GM12892 (cell line): ENCODE measurements around the gene KMT2A.

ENCODE experiments used
- DNase-seq: peaks from one replicate; pipeline ENCODE4 v3.0.0; 2011; ENCODE audit not compliant: insufficient read length
- FAIRE-seq: peaks from 2 replicates; lab custom pipeline; 2011; peaks lifted over from hg19 to GRCh38; lab: Jason Lieb, UNC
- POLR2A ChIP-seq: IDR thresholded peaks from 2 replicates; pipeline ENCODE4 v1.6.1; 2011; ENCODE audit warnings: low read depth, low read length, control low read depth
- POLR2AphosphoS5 ChIP-seq: IDR thresholded peaks from 2 replicates; pipeline ENCODE4 v1.6.1; 2011; ENCODE audit warnings: low read depth, low read length, control low read depth
- TAF1 ChIP-seq: IDR thresholded peaks from 2 replicates; pipeline ENCODE4 v1.6.1; 2011; ENCODE audit warnings: low read depth, mild to moderate bottlenecking, control low read depth, low read length, borderline replicate concordance

KMT2A gene

DNA sequence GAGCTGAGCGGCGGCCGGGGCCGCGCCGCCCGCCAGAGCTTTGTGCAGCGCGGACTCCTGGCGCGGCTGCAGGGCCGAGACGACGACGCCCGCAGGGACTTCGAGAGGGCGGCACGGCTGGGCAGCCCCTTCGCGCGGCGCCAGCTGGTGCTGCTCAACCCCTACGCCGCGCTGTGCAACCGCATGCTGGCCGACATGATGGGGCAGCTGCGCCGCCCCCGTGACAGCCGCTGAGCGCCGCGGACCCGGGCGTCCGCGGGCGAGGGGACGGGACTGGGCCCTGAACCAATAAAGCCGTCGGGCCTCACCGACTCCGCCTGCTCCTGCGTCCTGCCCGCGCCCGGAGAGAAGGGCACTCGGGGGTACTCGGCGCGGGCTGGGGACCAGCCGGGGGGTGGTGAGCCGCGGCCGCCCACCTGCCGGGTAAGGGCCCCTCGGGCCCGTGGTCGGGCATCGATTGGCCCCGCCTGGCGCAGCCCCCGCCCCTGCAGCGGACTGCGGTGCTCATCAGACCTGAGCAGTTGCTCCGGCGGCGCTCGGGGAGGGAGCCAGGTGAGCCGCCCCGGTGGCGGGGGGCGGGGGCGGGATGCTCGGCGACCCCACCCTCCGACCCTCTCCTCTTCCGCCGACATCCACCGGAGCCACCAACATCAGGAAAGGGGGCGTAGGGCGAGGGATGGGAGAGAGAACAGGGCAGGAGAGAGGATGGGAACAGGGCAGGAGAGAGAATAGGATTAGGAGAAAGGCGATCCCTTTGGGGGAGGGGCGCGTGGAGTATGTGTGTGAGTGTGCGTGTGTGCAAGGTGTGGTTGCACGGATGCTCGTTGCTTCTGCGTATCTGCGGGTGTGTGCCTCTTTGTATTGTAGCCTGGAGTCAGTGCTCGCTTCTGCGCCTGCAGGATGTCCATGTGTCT is 94.6 kb downstream of the KMT2A start, which contains the start of gene TMEM25:
TSS of gene TMEM25 (plus strand) at position 510 of the 914 bp plus-strand sequence. CDS start 610 bp downstream, outside the sequence.
- FAIRE-seq (peak; percentile 83), DNase-seq (peak; percentile 94)
- TF ChIP-seq TAF1 (0 out of 2 replicates have a peak, but pooled peaks have one; percentile 13), POLR2AphosphoS5 (no peak), POLR2A (peak; percentile 15; the same call in 1 of the 2 replicates)

DNA sequence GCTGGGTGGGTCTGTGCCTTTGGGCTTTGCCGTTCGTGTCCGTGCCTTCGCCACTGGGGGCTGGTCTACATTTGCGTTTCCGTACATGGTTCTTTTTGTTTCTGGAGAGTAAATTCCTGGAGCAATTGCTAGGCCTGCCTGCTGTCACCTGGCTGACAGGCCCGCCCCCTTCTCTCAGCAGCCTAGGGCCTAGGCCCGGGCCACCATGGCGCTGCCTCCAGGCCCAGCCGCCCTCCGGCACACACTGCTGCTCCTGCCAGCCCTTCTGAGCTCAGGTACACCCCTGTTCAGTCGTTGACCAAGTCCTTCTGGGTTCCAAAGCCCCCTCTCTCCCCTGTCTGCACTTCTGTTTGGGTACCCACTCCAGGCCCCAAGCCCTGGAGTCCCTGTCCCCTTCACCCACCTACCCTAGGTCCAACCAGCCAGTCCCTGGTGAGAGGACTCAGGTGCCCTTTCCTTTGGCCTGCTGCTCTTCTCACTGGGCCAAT is 95.3 kb downstream of the KMT2A start:
- peak; percentile 46 for DNase-seq

DNA sequence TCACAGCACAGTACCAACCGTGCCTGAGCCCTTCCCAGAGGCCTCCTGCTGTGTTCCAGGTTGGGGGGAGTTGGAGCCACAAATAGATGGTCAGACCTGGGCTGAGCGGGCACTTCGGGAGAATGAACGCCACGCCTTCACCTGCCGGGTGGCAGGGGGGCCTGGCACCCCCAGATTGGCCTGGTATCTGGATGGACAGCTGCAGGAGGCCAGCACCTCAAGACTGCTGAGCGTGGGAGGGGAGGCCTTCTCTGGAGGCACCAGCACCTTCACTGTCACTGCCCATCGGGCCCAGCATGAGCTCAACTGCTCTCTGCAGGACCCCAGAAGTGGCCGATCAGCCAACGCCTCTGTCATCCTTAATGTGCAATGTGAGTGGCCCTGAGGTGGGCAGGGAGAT is 95.8 kb downstream of the KMT2A start:
- TF ChIP-seq POLR2AphosphoS5 (no peak), TAF1 (no peak), POLR2A (no peak)
- FAIRE-seq, result no peak
- no peak for DNase-seq

More for the DNA sequence above, 95.3 kb downstream of the KMT2A start:
- no peak for FAIRE-seq
- no peak for TF ChIP-seq POLR2AphosphoS5
- TF ChIP-seq POLR2A, result no peak
- TF ChIP-seq TAF1, result no peak

DNA sequence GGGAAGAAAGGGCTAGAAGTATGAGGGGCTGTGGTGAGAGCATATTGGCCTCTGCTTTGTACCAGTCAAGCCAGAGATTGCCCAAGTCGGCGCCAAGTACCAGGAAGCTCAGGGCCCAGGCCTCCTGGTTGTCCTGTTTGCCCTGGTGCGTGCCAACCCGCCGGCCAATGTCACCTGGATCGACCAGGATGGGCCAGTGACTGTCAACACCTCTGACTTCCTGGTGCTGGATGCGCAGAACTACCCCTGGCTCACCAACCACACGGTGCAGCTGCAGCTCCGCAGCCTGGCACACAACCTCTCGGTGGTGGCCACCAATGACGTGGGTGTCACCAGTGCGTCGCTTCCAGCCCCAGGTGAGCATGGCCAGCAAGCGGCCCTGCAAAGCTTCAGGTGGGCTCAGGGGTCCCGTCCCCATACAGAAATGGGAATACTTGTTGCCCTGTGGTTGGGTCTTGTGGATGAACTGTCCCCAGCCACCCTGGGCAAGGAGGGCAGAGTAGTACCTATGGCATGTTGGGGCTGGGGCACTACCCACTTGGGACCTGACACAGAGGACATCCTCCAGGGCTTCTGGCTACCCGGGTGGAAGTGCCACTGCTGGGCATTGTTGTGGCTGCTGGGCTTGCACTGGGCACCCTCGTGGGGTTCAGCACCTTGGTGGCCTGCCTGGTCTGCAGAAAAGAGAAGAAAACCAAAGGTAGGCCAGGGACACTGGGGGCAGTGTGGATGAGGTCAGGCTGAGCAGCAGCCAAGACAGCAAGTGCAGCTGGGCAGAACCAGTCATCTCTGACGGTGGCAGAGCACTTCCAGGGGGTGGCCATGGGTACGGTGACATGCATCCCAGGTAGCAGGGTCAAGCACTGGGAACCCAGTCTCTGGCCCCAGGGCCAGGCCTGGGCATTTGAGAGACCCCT is 96.8 kb downstream of the KMT2A start:
- FAIRE-seq, result no peak
- TF ChIP-seq TAF1 (no peak), POLR2AphosphoS5 (no peak), POLR2A (no peak)
- DNase-seq, result no peak

DNA sequence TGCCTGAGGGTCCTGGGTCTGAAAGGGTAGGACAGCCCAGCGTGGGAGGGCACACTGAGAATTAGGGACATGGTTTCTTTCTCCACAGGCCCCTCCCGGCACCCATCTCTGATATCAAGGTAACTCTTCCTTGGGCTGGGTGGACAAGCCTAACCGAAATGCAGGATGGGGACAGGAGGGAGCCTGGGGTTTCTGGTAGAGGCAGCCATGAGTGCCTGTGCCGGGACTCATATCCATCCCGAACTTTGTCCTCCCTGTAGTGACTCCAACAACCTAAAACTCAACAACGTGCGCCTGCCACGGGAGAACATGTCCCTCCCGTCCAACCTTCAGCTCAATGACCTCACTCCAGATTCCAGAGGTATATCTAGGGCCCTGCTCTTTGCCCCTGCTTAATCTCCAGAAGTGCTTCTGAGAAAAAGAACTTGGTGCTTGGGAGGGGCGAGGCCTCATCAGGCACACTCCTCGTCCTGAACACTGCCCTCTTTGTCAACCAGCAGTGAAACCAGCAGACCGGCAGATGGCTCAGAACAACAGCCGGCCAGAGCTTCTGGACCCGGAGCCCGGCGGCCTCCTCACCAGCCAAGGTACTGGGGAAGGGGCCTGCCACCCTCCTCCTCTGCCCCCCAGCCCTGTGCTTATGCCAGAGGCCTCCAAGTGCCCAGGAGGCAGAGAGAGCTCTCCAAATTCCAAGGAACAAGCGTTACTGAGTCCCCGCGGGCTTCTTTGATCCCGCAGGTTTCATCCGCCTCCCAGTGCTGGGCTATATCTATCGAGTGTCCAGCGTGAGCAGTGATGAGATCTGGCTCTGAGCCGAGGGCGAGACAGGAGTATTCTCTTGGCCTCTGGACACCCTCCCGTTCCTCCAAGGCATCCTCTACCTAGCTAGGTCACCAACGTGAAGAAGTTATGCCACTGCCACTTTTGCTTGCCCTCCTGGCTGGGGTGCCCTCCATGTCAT is 97.8 kb downstream of the KMT2A start:
- no peak for FAIRE-seq
- TF ChIP-seq TAF1 (no peak), POLR2A (no peak), POLR2AphosphoS5 (no peak)

DNA sequence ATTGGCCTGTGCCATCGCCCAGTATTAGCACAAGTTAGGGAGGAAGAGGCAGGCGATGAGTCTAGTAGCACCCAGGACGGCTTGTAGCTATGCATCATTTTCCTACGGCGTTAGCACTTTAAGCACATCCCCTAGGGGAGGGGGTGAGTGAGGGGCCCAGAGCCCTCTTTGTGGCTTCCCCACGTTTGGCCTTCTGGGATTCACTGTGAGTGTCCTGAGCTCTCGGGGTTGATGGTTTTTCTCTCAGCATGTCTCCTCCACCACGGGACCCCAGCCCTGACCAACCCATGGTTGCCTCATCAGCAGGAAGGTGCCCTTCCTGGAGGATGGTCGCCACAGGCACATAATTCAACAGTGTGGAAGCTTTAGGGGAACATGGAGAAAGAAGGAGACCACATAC is 99.0 kb downstream of the KMT2A start:
- no peak for TF ChIP-seq TAF1
- TF ChIP-seq POLR2A, result no peak
- no peak for TF ChIP-seq POLR2AphosphoS5
- DNase-seq (no peak), FAIRE-seq (no peak)

More for the DNA sequence above, 97.8 kb downstream of the KMT2A start:
- no peak for DNase-seq

DNA sequence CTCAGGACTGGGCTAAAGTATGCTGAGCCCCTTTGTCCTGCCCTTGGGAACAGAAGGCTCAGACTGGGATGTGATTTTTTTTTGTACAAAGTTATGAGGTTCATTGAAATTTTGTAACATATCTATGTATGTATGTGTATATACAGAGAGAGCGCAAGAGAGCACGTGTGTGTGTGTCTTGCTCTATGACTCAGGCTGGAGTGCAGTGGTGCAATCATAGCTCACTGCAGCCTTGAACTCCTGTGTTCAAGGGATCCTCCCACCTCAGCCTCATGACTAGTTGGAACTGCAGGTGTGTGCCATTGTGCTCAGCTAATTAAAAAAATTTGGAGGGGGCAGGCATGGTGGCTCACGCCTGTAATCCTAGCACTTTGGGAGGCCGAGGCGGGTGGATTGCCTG is 100.4 kb downstream of the KMT2A start:
- FAIRE-seq (no peak), DNase-seq (no peak)
- TF ChIP-seq POLR2A (no peak), TAF1 (no peak), POLR2AphosphoS5 (no peak)

DNA sequence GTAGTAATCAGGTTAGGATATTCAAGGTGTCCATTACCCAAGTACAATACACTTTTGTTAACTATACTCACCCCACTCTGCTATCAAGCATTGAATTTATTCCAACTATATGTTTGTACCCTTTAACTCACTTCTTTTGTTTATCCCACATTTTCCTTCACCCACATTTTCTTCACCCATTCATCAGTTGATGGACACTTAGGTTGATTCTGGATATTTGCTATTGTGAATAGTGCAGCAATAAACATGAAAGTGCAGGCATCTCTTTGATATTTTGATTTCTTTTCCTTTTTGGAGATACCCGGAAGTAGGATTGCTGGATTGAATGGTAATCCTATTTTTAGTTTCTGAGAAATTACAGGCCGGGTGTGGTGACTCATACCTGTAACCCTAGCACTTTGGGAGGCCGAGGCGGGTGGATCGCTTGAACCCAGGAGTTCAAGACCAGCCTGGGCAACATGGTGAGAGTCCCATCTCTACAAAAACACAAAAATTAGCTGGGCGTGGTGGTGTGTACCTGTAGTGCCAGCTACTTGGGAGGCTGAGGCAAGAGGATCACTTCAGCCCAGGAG is 101.2 kb downstream of the KMT2A start:
- no peak for TF ChIP-seq POLR2A
- no peak for TF ChIP-seq TAF1
- no peak for TF ChIP-seq POLR2AphosphoS5
- no peak for FAIRE-seq

DNA sequence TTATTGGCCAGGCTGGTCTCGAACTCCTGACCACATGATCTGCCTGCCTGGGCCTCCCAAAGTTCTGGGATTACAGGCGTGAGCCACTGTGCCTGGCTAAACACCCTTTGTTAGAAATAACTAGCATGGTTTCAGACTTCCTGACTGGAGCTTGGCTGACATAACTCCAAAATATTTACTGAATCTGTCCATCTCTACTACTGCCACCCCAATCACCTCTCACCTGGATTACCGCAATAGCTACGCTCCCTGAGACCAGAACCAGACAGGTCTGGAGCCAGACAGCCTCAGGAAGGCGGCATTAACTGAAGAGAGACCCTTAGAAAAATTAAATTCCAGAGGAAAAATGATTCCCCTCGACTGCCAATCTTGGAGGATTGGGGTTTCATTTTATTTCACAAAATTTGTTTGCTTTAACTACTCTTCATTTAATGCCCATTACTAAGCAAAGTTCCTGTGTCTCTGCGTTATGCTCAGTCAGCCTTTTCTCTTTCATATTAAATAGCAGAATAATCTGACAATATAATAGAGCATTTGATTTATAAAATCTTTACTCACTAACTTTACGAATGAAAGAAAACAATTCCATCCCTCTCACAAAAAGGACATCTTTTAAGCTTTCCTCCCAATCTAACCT is 107.8 kb downstream of the KMT2A start:
- FAIRE-seq (no peak), DNase-seq (no peak)
- TF ChIP-seq POLR2AphosphoS5, result no peak
- TF ChIP-seq TAF1, result no peak
- TF ChIP-seq POLR2A, result no peak

More for the DNA sequence above, 101.2 kb downstream of the KMT2A start:
- DNase-seq, result no peak
